WTC11 (cell line): ENCODE results near the gene PRR5L. TPM values are rescaled to one million over a fixed set of nuclear protein-coding genes. Genes with fewer than 3 reads are reported as not detected.

Source experiments
- ATAC-seq: fragments of 200-7000 bp; cut with Tn5 transposase; 2 replicates; pipeline ENCODE4 v1.10.0; 2021; ENCODE audit warnings: mild to moderate bottlenecking, moderate library complexity
- CTCF ChIA-PET: fragments of 300-600 bp; sonication (Branson Sonifier 250); formaldehyde crosslinking; loops from one replicate; lab custom pipeline; 2021; ENCODE audit warnings: antibody characterized with exemption; lab: Charles Lee
- POLR2A ChIA-PET: fragments of 350-600 bp; sonication (Branson Sonifier 250); formaldehyde crosslinking; loops from one replicate; lab custom pipeline; 2021; ENCODE audit warnings: antibody characterized with exemption; lab: Charles Lee
- DNase-seq: peaks from one replicate; pipeline ENCODE4 v3.0.0; 2021; ENCODE audit warnings: low spot score
- H3K27ac Mint-ChIP-seq: 2 replicates; pipeline ENCODE4 v1.8.0; 2021; ENCODE audit warnings: mixed read lengths
- H3K27me3 Mint-ChIP-seq: 2 replicates; pipeline ENCODE4 v1.8.0; 2021; ENCODE audit warnings: low read depth, mild to moderate bottlenecking, moderate library complexity, mixed read lengths
- H3K36me3 Mint-ChIP-seq: 2 replicates; pipeline ENCODE4 v1.8.0; 2021; ENCODE audit warnings: mixed read lengths
- H3K4me1 Mint-ChIP-seq: 2 replicates; pipeline ENCODE4 v1.8.0; 2022; ENCODE audit warnings: mixed read lengths
- H3K4me3 Mint-ChIP-seq: 2 replicates; pipeline ENCODE4 v1.8.0; 2021; ENCODE audit warnings: mild to moderate bottlenecking, moderate library complexity, mixed read lengths
- H3K9me3 Mint-ChIP-seq: 2 replicates; pipeline ENCODE4 v1.8.0; 2021; ENCODE audit warnings: mixed read lengths
- AR ChIP-seq: fragments of 250-450 bp; sonication (Bioruptor Pico); IDR thresholded peaks from 2 replicates; pipeline ENCODE4 v1.9.0; 2021; ENCODE audit warnings: mild to moderate bottlenecking
- CBFB ChIP-seq: sonication (generic); formaldehyde crosslinking; IDR thresholded peaks from 2 replicates; pipeline ENCODE4 v1.8.1; 2022; ENCODE audit warnings: mild to moderate bottlenecking, low read depth, missing genetic modification reagents
- ERG ChIP-seq: fragments of 250-450 bp; sonication (Bioruptor Pico); IDR thresholded peaks from 2 replicates; pipeline ENCODE4 v1.8.0; 2021; ENCODE audit warnings: mild to moderate bottlenecking
- GRHL2 ChIP-seq: fragments of 250-450 bp; sonication (Bioruptor Pico); IDR thresholded peaks from 2 replicates; pipeline ENCODE4 v1.8.0; 2022; ENCODE audit warnings: mild to moderate bottlenecking, moderate library complexity; ENCODE audit not compliant: insufficient replicate concordance, severe bottlenecking
- HMGXB4 ChIP-seq: sonication (generic); formaldehyde crosslinking; IDR thresholded peaks from 2 replicates; pipeline ENCODE4 v1.8.1; 2023; ENCODE audit warnings: mild to moderate bottlenecking, moderate library complexity, missing genetic modification reagents
- IRF2 ChIP-seq: sonication (generic); formaldehyde crosslinking; IDR thresholded peaks from 2 replicates; pipeline ENCODE4 v1.8.0; 2022; ENCODE audit warnings: low read depth, missing genetic modification reagents, borderline replicate concordance
- JUN ChIP-seq: sonication (generic); formaldehyde crosslinking; IDR thresholded peaks from 2 replicates; pipeline ENCODE4 v1.8.0; 2023; ENCODE audit warnings: mild to moderate bottlenecking, missing genetic modification reagents
- MXD4 ChIP-seq: fragments of 250-450 bp; sonication (Bioruptor Pico); IDR thresholded peaks from 2 replicates; pipeline ENCODE4 v1.8.0; 2021; ENCODE audit warnings: mild to moderate bottlenecking, moderate library complexity, borderline replicate concordance
- NFATC4 ChIP-seq: fragments of 250-450 bp; sonication (Bioruptor Pico); IDR thresholded peaks from 2 replicates; pipeline ENCODE4 v1.9.0; 2021; ENCODE audit warnings: mild to moderate bottlenecking
- NFYB ChIP-seq: sonication (generic); formaldehyde crosslinking; conservative IDR thresholded peaks from 2 replicates; pipeline ENCODE4 v1.8.0; 2022; ENCODE audit warnings: low read depth, missing genetic modification reagents
- NR2C2 ChIP-seq: sonication (generic); formaldehyde crosslinking; IDR thresholded peaks from 2 replicates; pipeline ENCODE4 v1.8.0; 2022; ENCODE audit warnings: mild to moderate bottlenecking, missing genetic modification reagents
- OVOL2 ChIP-seq: fragments of 250-450 bp; sonication (Bioruptor Pico); IDR thresholded peaks from 2 replicates; pipeline ENCODE4 v1.9.0; 2021; ENCODE audit warnings: mild to moderate bottlenecking, borderline replicate concordance
- RORB ChIP-seq: fragments of 250-450 bp; sonication (Bioruptor Pico); IDR thresholded peaks from 2 replicates; pipeline ENCODE4 v1.9.0; 2021; ENCODE audit warnings: mild to moderate bottlenecking
- TP53 ChIP-seq: sonication (generic); formaldehyde crosslinking; IDR thresholded peaks from 2 replicates; pipeline ENCODE4 v1.8.1; 2023; ENCODE audit warnings: mild to moderate bottlenecking, missing genetic modification reagents
- ZNF232 ChIP-seq: sonication (generic); formaldehyde crosslinking; IDR thresholded peaks from 2 replicates; pipeline ENCODE4 v1.8.0; 2022; ENCODE audit warnings: mild to moderate bottlenecking, missing genetic modification reagents
- ZNF423 ChIP-seq: fragments of 250-450 bp; sonication (Bioruptor Pico); IDR thresholded peaks from 2 replicates; pipeline ENCODE4 v2.1.2; 2022; ENCODE audit warnings: mild to moderate bottlenecking, moderate library complexity
- total RNA-seq: library from RNA; stranded (reverse); gene quantifications from 3 replicates; pipeline ENCODE4 v1.2.3, GENCODE V29; 2021
- TF ChIP-seq, protein P1 (sequence below): sonication (generic); formaldehyde crosslinking; IDR thresholded peaks from 2 replicates; pipeline ENCODE4 v1.8.1; 2023; ENCODE audit warnings: mild to moderate bottlenecking, missing genetic modification reagents
- TF ChIP-seq, protein P2 (sequence below): fragments of 250-450 bp; sonication (Bioruptor Pico); IDR thresholded peaks from 2 replicates; pipeline ENCODE4 v2.1.2; 2022; ENCODE audit warnings: mild to moderate bottlenecking, moderate library complexity
- TF ChIP-seq, protein P3 (sequence below): sonication (generic); formaldehyde crosslinking; IDR thresholded peaks from 2 replicates; pipeline ENCODE4 v1.8.0; 2022; ENCODE audit warnings: missing genetic modification reagents

Gene PRR5L
- total RNA-seq, 1 experiment from 2014 or later = 3.9 TPM

- TF ChIP-seq ERG (CRISPR knock-in tag) (no peak), NR2C2 (CRISPR knock-in tag) (no peak), NFATC4 (CRISPR knock-in tag) (no peak), OVOL2 (no peak), GRHL2 (no peak)
Observed at GRCh38 chr11:36463781-36464180, 167.7 kb downstream of the PRR5L start (continued).

- CTCF ChIA-PET = interaction anchor here (1.4 to 2.9 kb wide), 3 partner anchors 14 to 172 kb away, joined by 3 to 12 read pairs (median 6); no protein-coding TSS in a partner anchor
Observed at GRCh38 chr11:36464720-36465119, 168.6 kb downstream of the PRR5L start.

DNA sequence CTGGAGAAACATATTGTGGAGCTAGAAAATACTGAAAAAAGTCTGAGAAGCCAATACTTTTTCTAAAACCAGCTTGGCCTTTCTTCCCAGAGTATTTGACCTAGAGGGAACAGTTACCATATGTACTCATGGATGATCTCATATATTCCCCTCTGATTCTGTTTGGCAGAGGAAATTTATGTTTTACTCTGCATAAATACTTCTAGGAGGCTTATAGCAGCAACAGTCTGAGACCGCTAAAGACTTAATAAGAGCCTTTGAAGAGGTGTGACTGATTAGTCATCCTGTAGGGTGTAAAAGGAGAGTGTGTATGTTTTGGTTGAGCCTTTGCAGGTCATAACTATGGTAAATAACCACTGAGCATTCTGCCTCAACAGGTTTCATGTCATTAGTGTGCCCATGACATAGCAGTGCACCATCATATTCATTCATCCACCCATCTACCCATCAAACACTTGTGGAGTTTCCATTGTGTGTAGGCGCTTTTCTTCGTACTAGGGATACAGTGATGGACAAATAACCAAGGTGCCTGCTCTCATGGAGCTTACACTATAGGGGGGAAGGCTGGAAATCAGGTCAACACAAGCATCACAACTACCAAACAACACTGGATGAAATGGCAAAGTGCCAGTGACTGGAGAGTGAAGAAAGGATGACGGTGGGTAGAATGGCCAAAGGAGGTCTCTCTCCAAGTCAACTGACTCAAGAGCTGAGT is 169.5 kb downstream of the PRR5L start:
- H3K27ac Mint-ChIP-seq = no peak overlapping the region
- CTCF ChIA-PET = interaction anchor here (1.0 to 2.9 kb wide), 3 partner anchors 13 to 173 kb away, joined by 3 to 12 read pairs (median 6); no protein-coding TSS in a partner anchor
- TF ChIP-seq, protein P1, sequence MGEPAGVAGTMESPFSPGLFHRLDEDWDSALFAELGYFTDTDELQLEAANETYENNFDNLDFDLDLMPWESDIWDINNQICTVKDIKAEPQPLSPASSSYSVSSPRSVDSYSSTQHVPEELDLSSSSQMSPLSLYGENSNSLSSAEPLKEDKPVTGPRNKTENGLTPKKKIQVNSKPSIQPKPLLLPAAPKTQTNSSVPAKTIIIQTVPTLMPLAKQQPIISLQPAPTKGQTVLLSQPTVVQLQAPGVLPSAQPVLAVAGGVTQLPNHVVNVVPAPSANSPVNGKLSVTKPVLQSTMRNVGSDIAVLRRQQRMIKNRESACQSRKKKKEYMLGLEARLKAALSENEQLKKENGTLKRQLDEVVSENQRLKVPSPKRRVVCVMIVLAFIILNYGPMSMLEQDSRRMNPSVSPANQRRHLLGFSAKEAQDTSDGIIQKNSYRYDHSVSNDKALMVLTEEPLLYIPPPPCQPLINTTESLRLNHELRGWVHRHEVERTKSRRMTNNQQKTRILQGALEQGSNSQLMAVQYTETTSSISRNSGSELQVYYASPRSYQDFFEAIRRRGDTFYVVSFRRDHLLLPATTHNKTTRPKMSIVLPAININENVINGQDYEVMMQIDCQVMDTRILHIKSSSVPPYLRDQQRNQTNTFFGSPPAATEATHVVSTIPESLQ (CRISPR knock-in tag) = no peak
- TF ChIP-seq CBFB (CRISPR knock-in tag) (no peak), ZNF423 (no peak), AR (CRISPR knock-in tag) (no peak), RORB (no peak), JUN (no peak), MXD4 (CRISPR knock-in tag) (no peak), IRF2 (no peak), ZNF232 (CRISPR knock-in tag) (no peak), NFYB (CRISPR knock-in tag) (no peak)
- TF ChIP-seq, protein P2, sequence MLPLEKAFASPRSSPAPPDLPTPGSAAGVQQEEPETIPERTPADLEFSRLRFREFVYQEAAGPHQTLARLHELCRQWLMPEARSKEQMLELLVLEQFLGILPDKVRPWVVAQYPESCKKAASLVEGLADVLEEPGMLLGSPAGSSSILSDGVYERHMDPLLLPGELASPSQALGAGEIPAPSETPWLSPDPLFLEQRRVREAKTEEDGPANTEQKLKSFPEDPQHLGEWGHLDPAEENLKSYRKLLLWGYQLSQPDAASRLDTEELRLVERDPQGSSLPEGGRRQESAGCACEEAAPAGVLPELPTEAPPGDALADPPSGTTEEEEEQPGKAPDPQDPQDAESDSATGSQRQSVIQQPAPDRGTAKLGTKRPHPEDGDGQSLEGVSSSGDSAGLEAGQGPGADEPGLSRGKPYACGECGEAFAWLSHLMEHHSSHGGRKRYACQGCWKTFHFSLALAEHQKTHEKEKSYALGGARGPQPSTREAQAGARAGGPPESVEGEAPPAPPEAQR (CRISPR knock-in tag) = no peak
- TF ChIP-seq, protein P3, sequence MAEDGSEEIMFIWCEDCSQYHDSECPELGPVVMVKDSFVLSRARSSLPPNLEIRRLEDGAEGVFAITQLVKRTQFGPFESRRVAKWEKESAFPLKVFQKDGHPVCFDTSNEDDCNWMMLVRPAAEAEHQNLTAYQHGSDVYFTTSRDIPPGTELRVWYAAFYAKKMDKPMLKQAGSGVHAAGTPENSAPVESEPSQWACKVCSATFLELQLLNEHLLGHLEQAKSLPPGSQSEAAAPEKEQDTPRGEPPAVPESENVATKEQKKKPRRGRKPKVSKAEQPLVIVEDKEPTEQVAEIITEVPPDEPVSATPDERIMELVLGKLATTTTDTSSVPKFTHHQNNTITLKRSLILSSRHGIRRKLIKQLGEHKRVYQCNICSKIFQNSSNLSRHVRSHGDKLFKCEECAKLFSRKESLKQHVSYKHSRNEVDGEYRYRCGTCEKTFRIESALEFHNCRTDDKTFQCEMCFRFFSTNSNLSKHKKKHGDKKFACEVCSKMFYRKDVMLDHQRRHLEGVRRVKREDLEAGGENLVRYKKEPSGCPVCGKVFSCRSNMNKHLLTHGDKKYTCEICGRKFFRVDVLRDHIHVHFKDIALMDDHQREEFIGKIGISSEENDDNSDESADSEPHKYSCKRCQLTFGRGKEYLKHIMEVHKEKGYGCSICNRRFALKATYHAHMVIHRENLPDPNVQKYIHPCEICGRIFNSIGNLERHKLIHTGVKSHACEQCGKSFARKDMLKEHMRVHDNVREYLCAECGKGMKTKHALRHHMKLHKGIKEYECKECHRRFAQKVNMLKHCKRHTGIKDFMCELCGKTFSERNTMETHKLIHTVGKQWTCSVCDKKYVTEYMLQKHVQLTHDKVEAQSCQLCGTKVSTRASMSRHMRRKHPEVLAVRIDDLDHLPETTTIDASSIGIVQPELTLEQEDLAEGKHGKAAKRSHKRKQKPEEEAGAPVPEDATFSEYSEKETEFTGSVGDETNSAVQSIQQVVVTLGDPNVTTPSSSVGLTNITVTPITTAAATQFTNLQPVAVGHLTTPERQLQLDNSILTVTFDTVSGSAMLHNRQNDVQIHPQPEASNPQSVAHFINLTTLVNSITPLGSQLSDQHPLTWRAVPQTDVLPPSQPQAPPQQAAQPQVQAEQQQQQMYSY = no peak

More at GRCh38 chr11:36464720-36465119, 168.6 kb downstream of the PRR5L start:
- POLR2A ChIA-PET = no interaction called here
- Mint-ChIP-seq H3K4me1 (peaks cover 16% of the 10 kb centered on the region), H3K27ac (no peak overlapping the region)
- ATAC-seq = no peak
- no peak for TF ChIP-seq HMGXB4 (CRISPR knock-in tag)
- no peak for TF ChIP-seq TP53
- TF ChIP-seq, all 79 proteins: peak for 0
- H3K9me3 Mint-ChIP-seq = no peaks in the 10 kb centered on the region
- peaks cover 3% of the 10 kb centered on the region; the same call in 1 of the 2 replicates for H3K27me3 Mint-ChIP-seq
- no peak for DNase-seq
- no peak overlapping the region for H3K4me3 Mint-ChIP-seq
- no peaks in the 10 kb centered on the region; the same call in 1 of the 2 replicates for H3K36me3 Mint-ChIP-seq

More for the DNA sequence above, 169.5 kb downstream of the PRR5L start:
- Mint-ChIP-seq H3K4me3 (no peak overlapping the region), H3K36me3 (no peaks in the 10 kb centered on the region; the same call in 1 of the 2 replicates), H3K27me3 (peaks cover 3% of the 10 kb centered on the region; the same call in 1 of the 2 replicates), H3K4me1 (peaks cover 10% of the 10 kb centered on the region), H3K9me3 (no peaks in the 10 kb centered on the region)
- no peak for ATAC-seq
- DNase-seq = no peak
- POLR2A ChIA-PET = no interaction called here
